Kidney (tissue), 14 donors: ENCODE data around the gene DPH6. TPM values are rescaled to one million over a fixed set of nuclear protein-coding genes. Genes with fewer than 3 reads are reported as not detected.

Experiments used
- DNase-seq, 5 donors: peaks; one replicate each; pipeline ENCODE4 v3.0.0-alpha.2; 2013 to 2020
- FAIRE-seq: peaks from 2 replicates; lab custom pipeline; 2012; peaks lifted over from hg19 to GRCh38; lab: Jason Lieb, UNC
- H3K27ac ChIP-seq, 2 donors: one replicate each; pipeline ENCODE4 v1.7.0; 2013; ENCODE audit warnings: low read depth in 2 of 2, low read length in 2 of 2, inconsistent platforms in 1 of 2
- H3K27me3 ChIP-seq: one replicate; pipeline ENCODE4 v1.7.1; 2013; ENCODE audit warnings: low read length, inconsistent platforms; ENCODE audit not compliant: control insufficient read depth, insufficient read depth
- H3K36me3 ChIP-seq, 3 donors: one replicate each; pipeline versions ENCODE4 v1.7.0 to v1.7.1; 2013; ENCODE audit warnings: low read length in 3 of 3, control low read depth in 1 of 3, inconsistent platforms in 1 of 3; ENCODE audit not compliant: insufficient read depth in 3 of 3, control insufficient read depth in 2 of 3
- H3K4me1 ChIP-seq, 3 donors: one replicate each; pipeline versions ENCODE4 v1.7.0 to v1.7.1; 2013; ENCODE audit warnings: low read length in 3 of 3, inconsistent platforms in 1 of 3, low read depth in 1 of 3; ENCODE audit not compliant: control insufficient read depth in 2 of 3, insufficient read depth in 2 of 3
- H3K4me3 ChIP-seq, 3 donors: one replicate each; pipeline versions ENCODE4 v1.7.0 to v1.8.1; 2013; ENCODE audit warnings: low read length in 3 of 3, control low read depth in 1 of 3, inconsistent platforms in 1 of 3
- H3K9ac ChIP-seq, 3 donors: one replicate each; pipeline versions ENCODE4 v1.7.0 to v1.7.1; 2013; ENCODE audit warnings: low read length in 3 of 3, control low read depth in 1 of 3, inconsistent platforms in 1 of 3
- H3K9me3 ChIP-seq, 3 donors: one replicate each; pipeline versions ENCODE4 v1.7.0 to v1.7.1; 2013; ENCODE audit warnings: low read length in 3 of 3, control low read depth in 1 of 3, inconsistent platforms in 1 of 3; ENCODE audit not compliant: control insufficient read depth in 2 of 3, insufficient read depth in 1 of 3
- CTCF ChIP-seq: IDR thresholded peaks from 3 replicates; pipeline ENCODE4 v1.5.1; 2012; ENCODE audit warnings: mild to moderate bottlenecking, moderate library complexity, borderline replicate concordance; ENCODE audit not compliant: insufficient read depth; ENCODE audit errors: extremely low read depth
- intact Hi-C: fragments of 100-400 bp; cut with DNase I; formaldehyde crosslinking; loops from one replicate; pipeline ENCODE4 v1.11.1; 2022
- polyA plus RNA-seq: library from polyadenylated mRNA; stranded (reverse); fragments of 350-450 nt; fragmentation: Illumina TruSeq; extraction: RNeasy Lipid Tissue Mini Kit (QIAGEN cat#74804); gene quantifications from one replicate; pipeline ENCODE4 v1.2.3, GENCODE V29; 2014; ENCODE audit warnings: low read depth, low replicate concordance; ENCODE audit not compliant: insufficient read depth
- total RNA-seq: library from RNA; stranded (reverse); fragmentation: NEBNext Ultra II Directional; extraction: Animal tissue kit (Norgen Biotek cat#: 25700); gene quantifications from one replicate; pipeline ENCODE4 v1.2.1, GENCODE V29; 2021
- donor health status: control.
- donor health status: control.
- donor health status: control.
- donor health status: control.
- donor health status: control.
- donor health status: DM: yes; HTN: yes; CAD: no.
- donor health status: Normal renal cell carcinoma (clear cell type).

Gene DPH6
- total and polyA plus RNA-seq, 2 donors from 2014 or later: 10.1 to 29.8 TPM

GRCh38 chr15:35529784-35530183, 16.2 kb downstream of the DPH6 start:
- no peaks in the 10 kb centered on the region for H3K36me3 ChIP-seq
- no peak overlapping the region for H3K27ac ChIP-seq
- intact Hi-C loops: no loop called here
- H3K4me3 ChIP-seq: no peak overlapping the region
- peak; percentile 53 for FAIRE-seq
- no peaks in the 10 kb centered on the region for H3K27me3 ChIP-seq
- no peak overlapping the region for H3K9ac ChIP-seq
- H3K4me1 ChIP-seq: peaks cover 0 to under 1% (median 0%) of the 10 kb centered on the region in 3 donors
- H3K9me3 ChIP-seq: no peaks in the 10 kb centered on the region
- DNase-seq: no peak
- TF ChIP-seq CTCF: no peak

GRCh38 chr15:35522061-35522460, 23.9 kb downstream of the DPH6 start:
- TF ChIP-seq CTCF: no peak
- no peaks in the 10 kb centered on the region for H3K9me3 ChIP-seq
- H3K9ac ChIP-seq: no peak overlapping the region
- no peak for DNase-seq
- H3K36me3 ChIP-seq: peaks cover 0 to 2% (median 0%) of the 10 kb centered on the region in 3 donors
- no peak for FAIRE-seq
- peaks cover 0 to 10% (median 2%) of the 10 kb centered on the region in 3 donors for H3K4me1 ChIP-seq
- H3K27ac ChIP-seq: no peak overlapping the region
- H3K4me3 ChIP-seq: no peak overlapping the region
- no peaks in the 10 kb centered on the region for H3K27me3 ChIP-seq
- intact Hi-C loops: no loop called here

- TF ChIP-seq CTCF: peak; percentile 57
- intact Hi-C loops: loop anchor here (10.0 kb wide), 1 partner anchor 1575 kb away; no protein-coding TSS in a partner anchor
- FAIRE-seq (peak; percentile 66), DNase-seq (peak in 2 of 5 donors; percentile 84 to 92)
- Histone ChIP-seq H3K4me3 (no peak overlapping the region), H3K4me1 (peaks cover 0 to 10% (median 2%) of the 10 kb centered on the region in 3 donors), H3K9me3 (no peaks in the 10 kb centered on the region), H3K27me3 (no peaks in the 10 kb centered on the region), H3K9ac (no peak overlapping the region), H3K27ac (no peak overlapping the region), H3K36me3 (peaks cover 0 to 2% (median 0%) of the 10 kb centered on the region in 3 donors)
Measured at GRCh38 chr15:35519541-35520149, 26.3 kb downstream of the DPH6 start.

GRCh38 chr15:35519052-35519451, 26.9 kb downstream of the DPH6 start:
- Histone ChIP-seq H3K9ac (no peak overlapping the region), H3K4me1 (peaks cover 0 to 10% (median 2%) of the 10 kb centered on the region in 3 donors), H3K36me3 (no peaks in the 10 kb centered on the region), H3K27me3 (no peaks in the 10 kb centered on the region), H3K4me3 (no peak overlapping the region), H3K27ac (peak overlapping the region in 1 of 2 donors; percentile 49), H3K9me3 (no peaks in the 10 kb centered on the region)
- intact Hi-C loops: loop anchor here (10.0 kb wide), 1 partner anchor 1576 kb away; no protein-coding TSS in a partner anchor
- TF ChIP-seq CTCF: no peak
- FAIRE-seq (no peak), DNase-seq (no peak)
